ENCODE measurements around the gene CYLD. TPM values are rescaled to one million over a fixed set of nuclear protein-coding genes. Genes with fewer than 3 reads are reported as not detected.
A peak's percentile ranks its signal among the peaks of the same experiment; 100 is the strongest.

CYLD gene
- total RNA-seq, 1 experiment from 2014 or later, result 11.9 TPM

- Histone ChIP-seq H3K79me2 (ENCODE audit: insufficient read depth, low read length) (no peaks in the 10 kb centered on the region), H3K9me2 (ENCODE audit: insufficient read depth) (no peaks in the 10 kb centered on the region), H3K4me1 (ENCODE audit: control insufficient read depth in 1 of 2, insufficient read depth in 2 of 2, low read length in 2 of 2) (peaks cover 2 to 13% of the 10 kb centered on the region in 2 experiments; a peak in 3 of 4 replicates), H3K9me3 (ENCODE audit: control insufficient read depth in 1 of 2, insufficient read depth in 1 of 2, low read depth in 1 of 2, low read length in 2 of 2) (no peaks in the 10 kb centered on the region), H3K4me2 (ENCODE audit: low read length) (no peak overlapping the region), H3K36me3 (ENCODE audit: control insufficient read depth in 1 of 2, insufficient read depth in 2 of 2, low read length in 2 of 2) (0 out of 4 replicates have a peak, but pooled peaks cover 0 to 2% of the 10 kb centered on the region in 2 experiments), H3K4me3 (replicated peaks in 1 of 2; ENCODE audit: low read depth in 1 of 2, low read length in 2 of 2) (no peak overlapping the region), H4K20me1 (ENCODE audit: insufficient read depth) (no peaks in the 10 kb centered on the region), H3K27me3 (ENCODE audit: insufficient read depth, low read length) (no peaks in the 10 kb centered on the region), H2AFZ (ENCODE audit: low read depth, low read length, poor library complexity, severe bottlenecking) (no peak overlapping the region), H3K27ac (ENCODE audit: low read depth, low read length) (no peak overlapping the region), H3K9ac (ENCODE audit: low read length) (no peak overlapping the region)
- intact Hi-C loops (cut with micrococcal nuclease), result no loop called here
- ATAC-seq (0 out of 2 replicates have a peak, but pooled peaks have one; percentile 4), DNase-seq (ENCODE audit: low read depth, low spot score) (no peak)
- BruUV-seq (replicated peaks), result no TSS peak
- TF ChIP-seq TCF7L2 (IDR thresholded peaks at IDR 0.05; ENCODE audit: borderline replicate concordance, extremely low read depth, insufficient read depth, insufficient read length) (no peak), CTCF (IDR thresholded peaks at IDR 0.05 in 2 of 3, conservative IDR thresholded peaks at IDR 0.05 in 1 of 3; ENCODE audit: borderline replicate concordance in 1 of 3, insufficient read depth in 1 of 3, low read depth in 2 of 3, low read length in 2 of 3) (no peak), ATF3 (IDR thresholded peaks at IDR 0.05) (no peak), MAX (IDR thresholded peaks at IDR 0.05) (no peak), SRF (IDR thresholded peaks at IDR 0.05; ENCODE audit: low read depth) (no peak), JUND (IDR thresholded peaks at IDR 0.05) (no peak), POLR2AphosphoS5 (IDR thresholded peaks at IDR 0.05; ENCODE audit: low read depth, low read length) (no peak), ZBTB33 (IDR thresholded peaks at IDR 0.05; ENCODE audit: extremely low read depth, insufficient replicate concordance, low read length) (no peak), ELF1 (IDR thresholded peaks at IDR 0.05; ENCODE audit: borderline replicate concordance, low read depth) (no peak), CEBPB (IDR thresholded peaks at IDR 0.05; ENCODE audit: low read depth) (no peak)
- ChIA-PET RAD21 (ENCODE audit: low non-redundant PET in 1 of 2, low total read pairs in 2 of 2, uncharacterized antibody in 2 of 2, unreplicated experiment in 2 of 2) (no interaction called here), CTCF (no interaction called here), POLR2A (no interaction called here)
These were observed 23.0 kb upstream of the CYLD start for GRCh38 chr16:50718761-50719400.
